ENCODE results near the gene B3GNT9. TPM values are rescaled to one million over a fixed set of nuclear protein-coding genes. Genes with fewer than 3 reads are reported as not detected.

B3GNT9 gene, protein sequence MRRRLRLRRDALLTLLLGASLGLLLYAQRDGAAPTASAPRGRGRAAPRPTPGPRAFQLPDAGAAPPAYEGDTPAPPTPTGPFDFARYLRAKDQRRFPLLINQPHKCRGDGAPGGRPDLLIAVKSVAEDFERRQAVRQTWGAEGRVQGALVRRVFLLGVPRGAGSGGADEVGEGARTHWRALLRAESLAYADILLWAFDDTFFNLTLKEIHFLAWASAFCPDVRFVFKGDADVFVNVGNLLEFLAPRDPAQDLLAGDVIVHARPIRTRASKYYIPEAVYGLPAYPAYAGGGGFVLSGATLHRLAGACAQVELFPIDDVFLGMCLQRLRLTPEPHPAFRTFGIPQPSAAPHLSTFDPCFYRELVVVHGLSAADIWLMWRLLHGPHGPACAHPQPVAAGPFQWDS
- polyA plus RNA-seq (2011; rRNA removed) (6.8 and 8.5 TPM in 2 replicates), polyA plus RNA-seq (2017; fragmentation: RNase III; extraction: RNeasy Plus Mini Kit Qiagen cat#74134 plus additional on column Dnase treatment) (6.7 to 9.3 TPM (median 9.0 TPM) in 3 replicates), polyA minus RNA-seq (2011; rRNA and poly(A)+ RNA removed) (9.8 and 10.8 TPM in 2 replicates)
- polyA plus RNA-seq (2012; cell fraction: cytosol; rRNA removed) = 6.2 and 8.6 TPM in 2 replicates
- polyA plus RNA-seq (2012; cell fraction: nucleus; rRNA removed) = 9.0 and 10.9 TPM in 2 replicates

DNA sequence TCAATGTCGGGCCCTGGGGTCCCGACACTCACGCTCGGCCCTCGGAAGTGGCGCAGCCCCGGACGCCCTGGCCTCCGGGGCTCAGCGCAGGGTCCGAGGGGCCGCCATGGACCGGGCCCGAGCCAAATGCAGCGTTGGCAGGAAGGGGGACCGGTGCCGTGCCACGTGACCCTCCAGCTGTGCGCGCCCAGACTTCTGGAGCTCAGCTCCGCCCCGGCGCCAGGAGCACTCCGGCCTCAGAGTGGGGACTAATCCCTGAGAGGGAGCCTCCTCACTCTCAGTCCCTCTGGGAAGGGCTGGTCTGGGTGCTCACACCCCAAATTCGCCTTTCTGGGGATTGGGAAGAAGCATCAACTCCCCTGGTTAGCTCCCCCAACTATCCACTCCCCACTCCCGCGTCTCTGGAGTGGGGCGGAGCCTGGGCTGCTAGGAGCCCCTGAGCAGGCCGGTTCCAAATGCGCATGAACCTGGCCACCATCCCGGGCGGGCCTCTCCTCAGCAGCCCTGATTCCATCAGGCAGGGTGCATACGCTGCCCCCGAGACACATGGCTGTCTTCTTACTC is at the start of gene B3GNT9:
B3GNT9 (minus strand) TSS at position 166 of the 564 bp plus-strand sequence. CDS start 513 bp downstream, outside the sequence.
- H3K9me3 ChIP-seq = no peaks in the 10 kb centered on the region
- ChIA-PET CTCF (interaction anchor here (0.6 to 16.0 kb wide), 18 partner anchors 11 to 315 kb away, joined by 3 to 314 read pairs (median 4); partner anchors contain the start of genes CES3, CES4A, FBXL8 and HSF4), POLR2A (interaction anchor here (0.5 to 2.2 kb wide), 7 partner anchors 10 to 258 kb away, joined by 3 to 7 read pairs (median 3); partner anchors contain the start of genes FBXL8 and NOL3)
- WGBS (ENCODE audit: missing lambda C conversion rate) = 31% methylated on average over 10 of the region's 34 CpGs
- DNase-seq (ENCODE audit: low read depth in 1 of 2, low spot score in 1 of 2) (peak; percentile 65 to 82), ATAC-seq (peak; percentile 74 to 81), FAIRE-seq (no peak)
- peak within 1 kb of the TSS; percentile 84 to 96 for H3K27ac ChIP-seq
- peak within 1 kb of the TSS; percentile 66 for H3K4me2 ChIP-seq
- peak within 1 kb of the TSS; percentile 76 for H3K4me3 ChIP-seq
- H3K4me1 ChIP-seq = peaks cover 14% of the 10 kb centered on the region
- TF ChIP-seq HDAC2 (IDR thresholded peaks at IDR 0.05) (no peak), MAFK (IDR thresholded peaks at IDR 0.05; ENCODE audit: partially characterized antibody) (peak; percentile 13), ZFP36 (IDR thresholded peaks at IDR 0.05; ENCODE audit: borderline replicate concordance, partially characterized antibody) (no peak), JUN (IDR thresholded peaks at IDR 0.05) (peak in 1 of 2 experiments; percentile 54; a peak in 1 of 5 replicates), POLR2A (IDR thresholded peaks at IDR 0.05; ENCODE audit: low read length) (0 out of 2 replicates have a peak, but pooled peaks have one; percentile 2)
- TF ChIP-seq, protein P1, sequence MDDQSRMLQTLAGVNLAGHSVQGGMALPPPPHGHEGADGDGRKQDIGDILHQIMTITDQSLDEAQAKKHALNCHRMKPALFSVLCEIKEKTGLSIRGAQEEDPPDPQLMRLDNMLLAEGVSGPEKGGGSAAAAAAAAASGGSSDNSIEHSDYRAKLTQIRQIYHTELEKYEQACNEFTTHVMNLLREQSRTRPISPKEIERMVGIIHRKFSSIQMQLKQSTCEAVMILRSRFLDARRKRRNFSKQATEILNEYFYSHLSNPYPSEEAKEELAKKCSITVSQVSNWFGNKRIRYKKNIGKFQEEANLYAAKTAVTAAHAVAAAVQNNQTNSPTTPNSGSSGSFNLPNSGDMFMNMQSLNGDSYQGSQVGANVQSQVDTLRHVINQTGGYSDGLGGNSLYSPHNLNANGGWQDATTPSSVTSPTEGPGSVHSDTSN (IDR thresholded peaks at IDR 0.05) = peak; percentile 49; the same call in 1 of the 2 replicates
- TF ChIP-seq, protein P2, sequence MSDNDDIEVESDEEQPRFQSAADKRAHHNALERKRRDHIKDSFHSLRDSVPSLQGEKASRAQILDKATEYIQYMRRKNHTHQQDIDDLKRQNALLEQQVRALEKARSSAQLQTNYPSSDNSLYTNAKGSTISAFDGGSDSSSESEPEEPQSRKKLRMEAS (IDR thresholded peaks at IDR 0.05) = peak; percentile 76
- TF ChIP-seq, protein P3, sequence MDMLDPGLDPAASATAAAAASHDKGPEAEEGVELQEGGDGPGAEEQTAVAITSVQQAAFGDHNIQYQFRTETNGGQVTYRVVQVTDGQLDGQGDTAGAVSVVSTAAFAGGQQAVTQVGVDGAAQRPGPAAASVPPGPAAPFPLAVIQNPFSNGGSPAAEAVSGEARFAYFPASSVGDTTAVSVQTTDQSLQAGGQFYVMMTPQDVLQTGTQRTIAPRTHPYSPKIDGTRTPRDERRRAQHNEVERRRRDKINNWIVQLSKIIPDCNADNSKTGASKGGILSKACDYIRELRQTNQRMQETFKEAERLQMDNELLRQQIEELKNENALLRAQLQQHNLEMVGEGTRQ (IDR thresholded peaks at IDR 0.05) = peak; percentile 88
- TF ChIP-seq, protein P4, sequence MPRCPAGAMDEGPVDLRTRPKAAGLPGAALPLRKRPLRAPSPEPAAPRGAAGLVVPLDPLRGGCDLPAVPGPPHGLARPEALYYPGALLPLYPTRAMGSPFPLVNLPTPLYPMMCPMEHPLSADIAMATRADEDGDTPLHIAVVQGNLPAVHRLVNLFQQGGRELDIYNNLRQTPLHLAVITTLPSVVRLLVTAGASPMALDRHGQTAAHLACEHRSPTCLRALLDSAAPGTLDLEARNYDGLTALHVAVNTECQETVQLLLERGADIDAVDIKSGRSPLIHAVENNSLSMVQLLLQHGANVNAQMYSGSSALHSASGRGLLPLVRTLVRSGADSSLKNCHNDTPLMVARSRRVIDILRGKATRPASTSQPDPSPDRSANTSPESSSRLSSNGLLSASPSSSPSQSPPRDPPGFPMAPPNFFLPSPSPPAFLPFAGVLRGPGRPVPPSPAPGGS (IDR thresholded peaks at IDR 0.05) = no peak

DNA sequence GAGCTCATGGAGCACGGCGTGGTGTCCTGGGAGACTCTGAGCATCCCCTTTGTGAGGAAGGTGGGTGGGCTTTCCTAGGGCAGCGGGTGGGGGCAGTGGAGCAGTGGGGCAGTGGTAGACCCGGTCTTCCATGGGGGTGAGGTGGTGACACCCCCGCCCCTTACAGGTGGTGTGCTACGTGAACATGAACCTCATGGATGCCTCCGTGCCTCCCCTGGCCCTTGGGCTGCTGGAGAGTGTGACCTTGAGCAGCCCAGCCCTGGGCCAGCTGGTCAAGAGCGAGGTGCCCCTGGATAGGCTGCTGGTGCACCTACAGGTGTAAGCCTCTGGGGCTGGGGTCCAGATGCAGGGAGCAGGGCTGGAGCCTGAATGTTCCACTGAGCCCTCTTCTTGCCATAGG is 49.7 kb upstream of the B3GNT9 start:
- ChIA-PET CTCF (interaction anchor here (1.6 to 10.3 kb wide), 3 partner anchors 10 to 32 kb away, joined by 5 to 105 read pairs (median 12); no protein-coding TSS in a partner anchor), POLR2A (no interaction called here)
- Histone ChIP-seq H3K4me1 (peaks cover 12% of the 10 kb centered on the region; the same call in 2 of the 3 replicates), H3K4me2 (no peak overlapping the region), H3K4me3 (no peak overlapping the region), H3K9me3 (no peaks in the 10 kb centered on the region), H3K27ac (no peak overlapping the region)
- no peak for ATAC-seq
- no peak for FAIRE-seq
- DNase-seq (ENCODE audit: low read depth in 1 of 2, low spot score in 1 of 2) = no peak
- WGBS (ENCODE audit: missing lambda C conversion rate) = 100% methylated on average over 4 of the region's 8 CpGs
- TF ChIP-seq POLR2AphosphoS2 (conservative IDR thresholded peaks at IDR 0.05; ENCODE audit: low read length) (no peak), TFCP2L1 (CRISPR knock-in tag; IDR thresholded peaks at IDR 0.05) (no peak), ZNF302 (CRISPR knock-in tag; IDR thresholded peaks at IDR 0.05) (no peak), CBX2 (IDR thresholded peaks at IDR 0.05; ENCODE audit: borderline replicate concordance, low read depth) (no peak), CEBPB (IDR thresholded peaks at IDR 0.05) (no peak), RARB (CRISPR knock-in tag; IDR thresholded peaks at IDR 0.05) (no peak), CHD4 (IDR thresholded peaks at IDR 0.05; ENCODE audit: borderline replicate concordance) (no peak), EHMT2 (IDR thresholded peaks at IDR 0.05; ENCODE audit: low read depth) (no peak), EHF (CRISPR knock-in tag; IDR thresholded peaks at IDR 0.05) (no peak), MAFK (IDR thresholded peaks at IDR 0.05; ENCODE audit: partially characterized antibody) (no peak), GATA3 (IDR thresholded peaks at IDR 0.05; ENCODE audit: borderline replicate concordance) (no peak)
- TF ChIP-seq, protein P5, sequence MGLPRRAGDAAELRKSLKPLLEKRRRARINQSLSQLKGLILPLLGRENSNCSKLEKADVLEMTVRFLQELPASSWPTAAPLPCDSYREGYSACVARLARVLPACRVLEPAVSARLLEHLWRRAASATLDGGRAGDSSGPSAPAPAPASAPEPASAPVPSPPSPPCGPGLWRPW (IDR thresholded peaks at IDR 0.05) = no peak
- TF ChIP-seq, protein P6, sequence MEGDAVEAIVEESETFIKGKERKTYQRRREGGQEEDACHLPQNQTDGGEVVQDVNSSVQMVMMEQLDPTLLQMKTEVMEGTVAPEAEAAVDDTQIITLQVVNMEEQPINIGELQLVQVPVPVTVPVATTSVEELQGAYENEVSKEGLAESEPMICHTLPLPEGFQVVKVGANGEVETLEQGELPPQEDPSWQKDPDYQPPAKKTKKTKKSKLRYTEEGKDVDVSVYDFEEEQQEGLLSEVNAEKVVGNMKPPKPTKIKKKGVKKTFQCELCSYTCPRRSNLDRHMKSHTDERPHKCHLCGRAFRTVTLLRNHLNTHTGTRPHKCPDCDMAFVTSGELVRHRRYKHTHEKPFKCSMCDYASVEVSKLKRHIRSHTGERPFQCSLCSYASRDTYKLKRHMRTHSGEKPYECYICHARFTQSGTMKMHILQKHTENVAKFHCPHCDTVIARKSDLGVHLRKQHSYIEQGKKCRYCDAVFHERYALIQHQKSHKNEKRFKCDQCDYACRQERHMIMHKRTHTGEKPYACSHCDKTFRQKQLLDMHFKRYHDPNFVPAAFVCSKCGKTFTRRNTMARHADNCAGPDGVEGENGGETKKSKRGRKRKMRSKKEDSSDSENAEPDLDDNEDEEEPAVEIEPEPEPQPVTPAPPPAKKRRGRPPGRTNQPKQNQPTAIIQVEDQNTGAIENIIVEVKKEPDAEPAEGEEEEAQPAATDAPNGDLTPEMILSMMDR (IDR thresholded peaks at IDR 0.05) = no peak
- TF ChIP-seq, protein P7, sequence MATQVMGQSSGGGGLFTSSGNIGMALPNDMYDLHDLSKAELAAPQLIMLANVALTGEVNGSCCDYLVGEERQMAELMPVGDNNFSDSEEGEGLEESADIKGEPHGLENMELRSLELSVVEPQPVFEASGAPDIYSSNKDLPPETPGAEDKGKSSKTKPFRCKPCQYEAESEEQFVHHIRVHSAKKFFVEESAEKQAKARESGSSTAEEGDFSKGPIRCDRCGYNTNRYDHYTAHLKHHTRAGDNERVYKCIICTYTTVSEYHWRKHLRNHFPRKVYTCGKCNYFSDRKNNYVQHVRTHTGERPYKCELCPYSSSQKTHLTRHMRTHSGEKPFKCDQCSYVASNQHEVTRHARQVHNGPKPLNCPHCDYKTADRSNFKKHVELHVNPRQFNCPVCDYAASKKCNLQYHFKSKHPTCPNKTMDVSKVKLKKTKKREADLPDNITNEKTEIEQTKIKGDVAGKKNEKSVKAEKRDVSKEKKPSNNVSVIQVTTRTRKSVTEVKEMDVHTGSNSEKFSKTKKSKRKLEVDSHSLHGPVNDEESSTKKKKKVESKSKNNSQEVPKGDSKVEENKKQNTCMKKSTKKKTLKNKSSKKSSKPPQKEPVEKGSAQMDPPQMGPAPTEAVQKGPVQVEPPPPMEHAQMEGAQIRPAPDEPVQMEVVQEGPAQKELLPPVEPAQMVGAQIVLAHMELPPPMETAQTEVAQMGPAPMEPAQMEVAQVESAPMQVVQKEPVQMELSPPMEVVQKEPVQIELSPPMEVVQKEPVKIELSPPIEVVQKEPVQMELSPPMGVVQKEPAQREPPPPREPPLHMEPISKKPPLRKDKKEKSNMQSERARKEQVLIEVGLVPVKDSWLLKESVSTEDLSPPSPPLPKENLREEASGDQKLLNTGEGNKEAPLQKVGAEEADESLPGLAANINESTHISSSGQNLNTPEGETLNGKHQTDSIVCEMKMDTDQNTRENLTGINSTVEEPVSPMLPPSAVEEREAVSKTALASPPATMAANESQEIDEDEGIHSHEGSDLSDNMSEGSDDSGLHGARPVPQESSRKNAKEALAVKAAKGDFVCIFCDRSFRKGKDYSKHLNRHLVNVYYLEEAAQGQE (IDR thresholded peaks at IDR 0.05) = no peak
- TF ChIP-seq, protein P2 (IDR thresholded peaks at IDR 0.05) = no peak
- TF ChIP-seq, protein P8, sequence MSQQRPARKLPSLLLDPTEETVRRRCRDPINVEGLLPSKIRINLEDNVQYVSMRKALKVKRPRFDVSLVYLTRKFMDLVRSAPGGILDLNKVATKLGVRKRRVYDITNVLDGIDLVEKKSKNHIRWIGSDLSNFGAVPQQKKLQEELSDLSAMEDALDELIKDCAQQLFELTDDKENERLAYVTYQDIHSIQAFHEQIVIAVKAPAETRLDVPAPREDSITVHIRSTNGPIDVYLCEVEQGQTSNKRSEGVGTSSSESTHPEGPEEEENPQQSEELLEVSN (IDR thresholded peaks at IDR 0.05; ENCODE audit: borderline replicate concordance, low read depth) = no peak
